HEK293 (cell line): ENCODE results near the gene ERBB4.

Experiments used
- CTCF ChIA-PET: fragments of 350-600 bp; formaldehyde crosslinking; extraction: SDS; loops from one replicate; lab custom pipeline; 2021; ENCODE audit warnings: antibody characterized with exemption; lab: Yijun Ruan, JAX
- POLR2A ChIA-PET: fragments of 300-600 bp; formaldehyde crosslinking; extraction: SDS; loops from one replicate; lab custom pipeline; 2020; ENCODE audit warnings: antibody characterized with exemption, inconsistent platforms; lab: Yijun Ruan, JAX
- H3K27ac ChIP-seq: fragments of 200-500 bp; sonication (Bioruptor generic); 2 replicates; pipeline ENCODE4 v1.5.1; 2014; ENCODE audit warnings: low read depth, low read length, control low read depth, inconsistent platforms; ENCODE audit errors: extremely low read depth
- H3K36me3 ChIP-seq, 2 experiments: fragments of 200-500 bp in 1 of 2; sonication (Bioruptor generic) in 1 of 2; 1 replicate in 1 of 2; 2 replicates in 1 of 2; pipeline ENCODE4 v1.5.1; 2014 to 2017; ENCODE audit warnings: inconsistent platforms in 2 of 2, low read length in 2 of 2; ENCODE audit not compliant: control insufficient read depth in 2 of 2, insufficient read depth in 1 of 2
- H3K4me1 ChIP-seq: fragments of 200-500 bp; sonication (Bioruptor generic); 2 replicates; pipeline ENCODE4 v1.5.1; 2014; ENCODE audit warnings: mild to moderate bottlenecking, low read length, inconsistent platforms; ENCODE audit not compliant: control insufficient read depth, insufficient read depth
- H3K4me3 ChIP-seq: 2 replicates; pipeline ENCODE4 v1.5.1; 2011; ENCODE audit warnings: low read depth, mild to moderate bottlenecking, control low read depth, low read length, moderate library complexity
- H3K9me3 ChIP-seq: fragments of 200-500 bp; sonication (Bioruptor generic); 2 replicates; pipeline ENCODE4 v1.5.1; 2014; ENCODE audit warnings: low read depth, low read length, inconsistent platforms; ENCODE audit not compliant: control insufficient read depth, insufficient read depth
- BCL11A ChIP-seq: fragments of 450-650 bp; formaldehyde crosslinking; IDR thresholded peaks from 2 replicates; pipeline ENCODE4 v1.5.1; 2016; ENCODE audit warnings: low read depth, missing biosample characterization, missing genetic modification characterization
- GLIS1 ChIP-seq: fragments of 450-650 bp; formaldehyde crosslinking; IDR thresholded peaks from 2 replicates; pipeline ENCODE4 v1.5.1; 2016; ENCODE audit warnings: missing biosample characterization, missing genetic modification characterization
- IKZF3 ChIP-seq: fragments of 450-650 bp; IDR thresholded peaks from 2 replicates; pipeline ENCODE4 v1.5.0; 2018; ENCODE audit warnings: missing biosample characterization, mild to moderate bottlenecking, missing genetic modification characterization, moderate library complexity
- MZF1 ChIP-seq: fragments of 450-650 bp; formaldehyde crosslinking; IDR thresholded peaks from 2 replicates; pipeline ENCODE4 v1.5.1; 2017; ENCODE audit warnings: missing biosample characterization, missing genetic modification characterization, borderline replicate concordance
- PATZ1 ChIP-seq: fragments of 450-650 bp; formaldehyde crosslinking; IDR thresholded peaks from 2 replicates; pipeline ENCODE4 v1.5.1; 2016; ENCODE audit warnings: missing biosample characterization, missing genetic modification characterization
- PRDM1 ChIP-seq: fragments of 450-650 bp; formaldehyde crosslinking; IDR thresholded peaks from 2 replicates; pipeline ENCODE4; 2016; ENCODE audit warnings: missing biosample characterization, missing genetic modification characterization
- PRDM6 ChIP-seq: fragments of 450-650 bp; formaldehyde crosslinking; IDR thresholded peaks from 2 replicates; pipeline ENCODE4 v1.5.1; 2017; ENCODE audit warnings: missing biosample characterization, missing genetic modification characterization
- WT1 ChIP-seq: fragments of 450-650 bp; formaldehyde crosslinking; IDR thresholded peaks from 2 replicates; pipeline ENCODE4 v1.5.1; 2016; ENCODE audit warnings: missing biosample characterization, missing genetic modification characterization
- ZFP41 ChIP-seq: fragments of 450-650 bp; formaldehyde crosslinking; IDR thresholded peaks from 2 replicates; pipeline ENCODE4 v1.5.1; 2016; ENCODE audit warnings: missing biosample characterization, missing genetic modification characterization, borderline replicate concordance
- ZIC2 ChIP-seq: fragments of 450-650 bp; formaldehyde crosslinking; IDR thresholded peaks from 2 replicates; pipeline ENCODE4 v1.5.1; 2016; ENCODE audit warnings: missing biosample characterization, missing genetic modification characterization
- ZNF148 ChIP-seq: fragments of 450-650 bp; formaldehyde crosslinking; IDR thresholded peaks from 2 replicates; pipeline ENCODE4 v1.5.0; 2017; ENCODE audit warnings: missing biosample characterization, missing genetic modification characterization, borderline replicate concordance
- ZNF174 ChIP-seq: fragments of 450-650 bp; formaldehyde crosslinking; IDR thresholded peaks from 2 replicates; pipeline ENCODE4 v1.5.0; 2017; ENCODE audit warnings: missing biosample characterization, mild to moderate bottlenecking, missing genetic modification characterization
- ZNF19 ChIP-seq: fragments of 450-650 bp; formaldehyde crosslinking; IDR thresholded peaks from 2 replicates; pipeline ENCODE4; 2016; ENCODE audit warnings: missing biosample characterization, missing genetic modification characterization, low read depth
- ZNF2 ChIP-seq: fragments of 450-650 bp; formaldehyde crosslinking; IDR thresholded peaks from 2 replicates; pipeline ENCODE4 v1.5.1; 2016; ENCODE audit warnings: missing biosample characterization, missing genetic modification characterization
- ZNF211 ChIP-seq: fragments of 450-650 bp; formaldehyde crosslinking; IDR thresholded peaks from 2 replicates; pipeline ENCODE4 v1.5.1; 2016; ENCODE audit warnings: low read depth, missing biosample characterization, missing genetic modification characterization
- ZNF248 ChIP-seq: fragments of 450-650 bp; formaldehyde crosslinking; IDR thresholded peaks from 2 replicates; pipeline ENCODE4 v1.5.1; 2017; ENCODE audit warnings: missing biosample characterization, missing genetic modification characterization
- ZNF37A ChIP-seq: fragments of 450-650 bp; IDR thresholded peaks from 2 replicates; pipeline ENCODE4 v1.5.1; 2018; ENCODE audit warnings: missing biosample characterization, missing genetic modification characterization
- ZNF416 ChIP-seq: fragments of 450-650 bp; formaldehyde crosslinking; IDR thresholded peaks from 2 replicates; pipeline ENCODE4 v1.5.1; 2016; ENCODE audit warnings: missing biosample characterization, missing genetic modification characterization
- ZNF426 ChIP-seq: fragments of 450-650 bp; formaldehyde crosslinking; IDR thresholded peaks from 2 replicates; pipeline ENCODE4 v1.5.1; 2017; ENCODE audit warnings: missing biosample characterization, missing genetic modification characterization, mild to moderate bottlenecking, inconsistent platforms, moderate library complexity
- ZNF473 ChIP-seq: fragments of 450-650 bp; formaldehyde crosslinking; IDR thresholded peaks from 2 replicates; pipeline ENCODE4 v1.5.1; 2017; ENCODE audit warnings: missing biosample characterization, missing genetic modification characterization
- ZNF48 ChIP-seq: fragments of 450-650 bp; formaldehyde crosslinking; IDR thresholded peaks from 2 replicates; pipeline ENCODE4 v1.5.1; 2016; ENCODE audit warnings: missing biosample characterization, missing genetic modification characterization
- ZNF521 ChIP-seq: fragments of 450-650 bp; formaldehyde crosslinking; IDR thresholded peaks from 2 replicates; pipeline ENCODE4 v1.5.1; 2017; ENCODE audit warnings: missing biosample characterization, mild to moderate bottlenecking, missing genetic modification characterization
- ZNF571 ChIP-seq: fragments of 450-650 bp; formaldehyde crosslinking; IDR thresholded peaks from 2 replicates; pipeline ENCODE4 v1.5.0; 2017; ENCODE audit warnings: missing biosample characterization, missing genetic modification characterization
- ZNF600 ChIP-seq: fragments of 450-650 bp; formaldehyde crosslinking; IDR thresholded peaks from 2 replicates; pipeline ENCODE4 v1.5.1; 2016; ENCODE audit warnings: missing biosample characterization, missing genetic modification characterization
- ZNF768 ChIP-seq: fragments of 450-650 bp; formaldehyde crosslinking; IDR thresholded peaks from 2 replicates; pipeline ENCODE4 v1.5.1; 2018; ENCODE audit warnings: missing biosample characterization, mild to moderate bottlenecking, missing genetic modification characterization
- TF ChIP-seq, protein P1 (sequence below): fragments of 450-650 bp; formaldehyde crosslinking; IDR thresholded peaks from 2 replicates; pipeline ENCODE4 v1.5.1; 2016; ENCODE audit warnings: missing biosample characterization, missing genetic modification characterization
- TF ChIP-seq, protein P2 (sequence below): fragments of 450-650 bp; formaldehyde crosslinking; IDR thresholded peaks from 2 replicates; pipeline ENCODE4; 2016; ENCODE audit warnings: missing biosample characterization, missing genetic modification characterization
- TF ChIP-seq, protein P3 (sequence below): fragments of 450-650 bp; formaldehyde crosslinking; IDR thresholded peaks from 2 replicates; pipeline ENCODE4 v1.5.1; 2016; ENCODE audit warnings: missing biosample characterization, missing genetic modification characterization

Gene ERBB4

DNA sequence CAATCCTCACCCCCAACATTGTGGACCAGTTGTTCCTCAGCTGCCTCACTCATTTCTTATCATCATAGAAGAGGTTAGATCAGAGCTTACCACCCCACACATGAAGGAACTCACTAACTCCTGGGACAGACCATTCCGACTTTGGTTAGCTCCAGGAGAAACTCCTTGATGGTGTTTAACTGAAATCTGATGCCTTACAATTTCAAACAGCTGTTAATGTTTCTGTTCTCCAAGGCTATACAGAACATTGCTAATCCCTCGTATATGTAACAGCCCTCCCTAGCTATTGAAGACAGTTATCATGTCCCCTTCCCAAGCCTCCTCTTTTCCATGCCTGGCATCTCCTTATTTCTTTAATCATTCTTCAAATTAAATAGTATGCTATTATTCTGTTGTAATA is 14.8 kb downstream of the ERBB4 start:
- peaks cover 12% of the 10 kb centered on the region for H3K4me1 ChIP-seq
- no peaks in the 10 kb centered on the region for H3K36me3 ChIP-seq
- no peak overlapping the region for H3K4me3 ChIP-seq
- H3K27ac ChIP-seq = no peak overlapping the region
- no peaks in the 10 kb centered on the region for H3K9me3 ChIP-seq
- POLR2A ChIA-PET = interaction anchor here (1.7 kb wide), 1 partner anchor 13 kb away, joined by 4 read pairs; no protein-coding TSS in a partner anchor
- CTCF ChIA-PET = interaction anchor here (0.6 to 1.5 kb wide), 3 partner anchors 9 to 1157 kb away, joined by 3 to 7 read pairs (median 5); no protein-coding TSS in a partner anchor
- TF ChIP-seq ZNF148 (tag by site-specific recombination) (no peak), ZFP41 (tag by site-specific recombination) (no peak), ZNF37A (tag by site-specific recombination) (no peak), BCL11A (no peak), ZNF174 (no peak), ZNF248 (tag by site-specific recombination) (no peak), ZIC2 (tag by site-specific recombination) (no peak), ZNF2 (no peak), MZF1 (tag by site-specific recombination) (peak; percentile 74; the same call in 1 of the 2 replicates), ZNF19 (no peak), ZNF426 (tag by site-specific recombination) (no peak), PATZ1 (tag by site-specific recombination) (no peak), ZNF48 (tag by site-specific recombination) (no peak), ZNF600 (tag by site-specific recombination) (peak; percentile 58), ZNF416 (tag by site-specific recombination) (no peak), PRDM6 (tag by site-specific recombination) (no peak), PRDM1 (tag by site-specific recombination) (no peak), ZNF473 (no peak), ZNF571 (tag by site-specific recombination) (no peak), GLIS1 (tag by site-specific recombination) (no peak), ZNF521 (tag by site-specific recombination) (no peak), IKZF3 (tag by site-specific recombination) (peak; percentile 20; the same call in 1 of the 2 replicates), WT1 (tag by site-specific recombination) (peak; percentile 61), ZNF211 (tag by site-specific recombination) (no peak), ZNF768 (tag by site-specific recombination) (no peak)
- TF ChIP-seq, protein P1, sequence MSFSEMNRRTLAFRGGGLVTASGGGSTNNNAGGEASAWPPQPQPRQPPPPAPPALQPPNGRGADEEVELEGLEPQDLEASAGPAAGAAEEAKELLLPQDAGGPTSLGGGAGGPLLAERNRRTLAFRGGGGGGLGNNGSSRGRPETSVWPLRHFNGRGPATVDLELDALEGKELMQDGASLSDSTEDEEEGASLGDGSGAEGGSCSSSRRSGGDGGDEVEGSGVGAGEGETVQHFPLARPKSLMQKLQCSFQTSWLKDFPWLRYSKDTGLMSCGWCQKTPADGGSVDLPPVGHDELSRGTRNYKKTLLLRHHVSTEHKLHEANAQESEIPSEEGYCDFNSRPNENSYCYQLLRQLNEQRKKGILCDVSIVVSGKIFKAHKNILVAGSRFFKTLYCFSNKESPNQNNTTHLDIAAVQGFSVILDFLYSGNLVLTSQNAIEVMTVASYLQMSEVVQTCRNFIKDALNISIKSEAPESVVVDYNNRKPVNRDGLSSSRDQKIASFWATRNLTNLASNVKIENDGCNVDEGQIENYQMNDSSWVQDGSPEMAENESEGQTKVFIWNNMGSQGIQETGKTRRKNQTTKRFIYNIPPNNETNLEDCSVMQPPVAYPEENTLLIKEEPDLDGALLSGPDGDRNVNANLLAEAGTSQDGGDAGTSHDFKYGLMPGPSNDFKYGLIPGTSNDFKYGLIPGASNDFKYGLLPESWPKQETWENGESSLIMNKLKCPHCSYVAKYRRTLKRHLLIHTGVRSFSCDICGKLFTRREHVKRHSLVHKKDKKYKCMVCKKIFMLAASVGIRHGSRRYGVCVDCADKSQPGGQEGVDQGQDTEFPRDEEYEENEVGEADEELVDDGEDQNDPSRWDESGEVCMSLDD (tag by site-specific recombination) = no peak
- TF ChIP-seq, protein P2, sequence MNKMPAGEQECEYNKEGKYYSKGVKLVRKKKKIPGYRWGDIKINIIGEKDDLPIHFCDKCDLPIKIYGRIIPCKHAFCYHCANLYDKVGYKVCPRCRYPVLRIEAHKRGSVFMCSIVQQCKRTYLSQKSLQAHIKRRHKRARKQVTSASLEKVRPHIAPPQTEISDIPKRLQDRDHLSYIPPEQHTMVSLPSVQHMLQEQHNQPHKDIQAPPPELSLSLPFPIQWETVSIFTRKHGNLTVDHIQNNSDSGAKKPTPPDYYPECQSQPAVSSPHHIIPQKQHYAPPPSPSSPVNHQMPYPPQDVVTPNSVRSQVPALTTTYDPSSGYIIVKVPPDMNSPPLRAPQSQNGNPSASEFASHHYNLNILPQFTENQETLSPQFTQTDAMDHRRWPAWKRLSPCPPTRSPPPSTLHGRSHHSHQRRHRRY (tag by site-specific recombination) = no peak
- TF ChIP-seq, protein P3, sequence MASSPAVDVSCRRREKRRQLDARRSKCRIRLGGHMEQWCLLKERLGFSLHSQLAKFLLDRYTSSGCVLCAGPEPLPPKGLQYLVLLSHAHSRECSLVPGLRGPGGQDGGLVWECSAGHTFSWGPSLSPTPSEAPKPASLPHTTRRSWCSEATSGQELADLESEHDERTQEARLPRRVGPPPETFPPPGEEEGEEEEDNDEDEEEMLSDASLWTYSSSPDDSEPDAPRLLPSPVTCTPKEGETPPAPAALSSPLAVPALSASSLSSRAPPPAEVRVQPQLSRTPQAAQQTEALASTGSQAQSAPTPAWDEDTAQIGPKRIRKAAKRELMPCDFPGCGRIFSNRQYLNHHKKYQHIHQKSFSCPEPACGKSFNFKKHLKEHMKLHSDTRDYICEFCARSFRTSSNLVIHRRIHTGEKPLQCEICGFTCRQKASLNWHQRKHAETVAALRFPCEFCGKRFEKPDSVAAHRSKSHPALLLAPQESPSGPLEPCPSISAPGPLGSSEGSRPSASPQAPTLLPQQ (tag by site-specific recombination) = no peak
